ENCODE data around the gene ADCY7. TPM values are rescaled to one million over a fixed set of nuclear protein-coding genes. Genes with fewer than 3 reads are reported as not detected.

The ADCY7 gene
- total and polyA plus RNA-seq, 9 of the 15 experiments (the other 6 are each of a cell fraction or from before 2014, with no cell fraction given): 2.3 to 108 (median 28.6) TPM

DNA sequence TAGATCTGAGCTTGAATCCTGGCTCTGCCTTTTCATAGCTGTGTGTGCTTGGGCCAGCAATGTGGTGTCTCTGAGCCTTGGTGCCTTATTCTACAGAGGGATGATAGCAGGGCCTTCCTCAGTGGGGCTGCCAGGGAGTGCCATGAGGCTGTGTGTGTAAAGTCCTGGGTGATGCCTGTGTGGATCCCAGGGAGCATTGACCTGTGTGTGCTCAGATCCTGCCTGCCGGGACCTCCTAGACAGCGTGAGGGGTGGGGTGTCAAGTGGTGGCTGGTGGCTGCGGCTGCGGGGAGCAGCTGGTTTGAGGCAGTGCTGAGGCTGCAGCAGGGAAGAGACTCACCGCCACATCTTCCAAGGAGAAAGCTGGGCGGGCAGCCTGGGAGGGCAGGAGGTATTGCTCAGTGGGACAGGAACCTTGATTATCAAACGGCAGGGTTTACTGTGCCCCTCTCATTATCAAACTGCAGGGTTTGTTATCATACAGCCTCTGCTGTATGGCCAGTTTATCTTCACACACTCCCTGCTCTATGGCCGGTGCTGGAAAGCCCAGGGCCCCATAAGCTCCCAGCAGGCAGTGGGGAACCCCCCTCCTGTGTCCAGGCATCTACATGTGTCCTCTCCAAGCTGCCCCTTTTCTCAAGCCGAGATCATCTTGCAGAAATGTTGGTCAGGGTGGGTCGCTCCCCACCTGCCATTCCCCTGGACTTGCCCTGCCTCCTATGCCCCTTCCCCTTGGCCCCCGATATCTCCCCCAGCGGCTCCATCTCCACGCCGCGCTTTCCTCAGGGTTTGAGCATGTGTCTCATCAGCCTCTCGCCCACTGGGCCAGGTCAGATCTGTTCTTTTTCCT, 3.1 kb upstream of the ADCY7 start (continued):
- TF ChIP-seq PHF21A (IDR thresholded peaks at IDR 0.05; ENCODE audit: borderline replicate concordance, low read depth): peak; percentile 11; the same call in 1 of the 2 replicates
- TF ChIP-seq TEAD1 (CRISPR knock-in tag; IDR thresholded peaks at IDR 0.05): peak in 1 of 2 experiments; percentile 59; a peak in 1 of 4 replicates
- TF ChIP-seq, protein P1, sequence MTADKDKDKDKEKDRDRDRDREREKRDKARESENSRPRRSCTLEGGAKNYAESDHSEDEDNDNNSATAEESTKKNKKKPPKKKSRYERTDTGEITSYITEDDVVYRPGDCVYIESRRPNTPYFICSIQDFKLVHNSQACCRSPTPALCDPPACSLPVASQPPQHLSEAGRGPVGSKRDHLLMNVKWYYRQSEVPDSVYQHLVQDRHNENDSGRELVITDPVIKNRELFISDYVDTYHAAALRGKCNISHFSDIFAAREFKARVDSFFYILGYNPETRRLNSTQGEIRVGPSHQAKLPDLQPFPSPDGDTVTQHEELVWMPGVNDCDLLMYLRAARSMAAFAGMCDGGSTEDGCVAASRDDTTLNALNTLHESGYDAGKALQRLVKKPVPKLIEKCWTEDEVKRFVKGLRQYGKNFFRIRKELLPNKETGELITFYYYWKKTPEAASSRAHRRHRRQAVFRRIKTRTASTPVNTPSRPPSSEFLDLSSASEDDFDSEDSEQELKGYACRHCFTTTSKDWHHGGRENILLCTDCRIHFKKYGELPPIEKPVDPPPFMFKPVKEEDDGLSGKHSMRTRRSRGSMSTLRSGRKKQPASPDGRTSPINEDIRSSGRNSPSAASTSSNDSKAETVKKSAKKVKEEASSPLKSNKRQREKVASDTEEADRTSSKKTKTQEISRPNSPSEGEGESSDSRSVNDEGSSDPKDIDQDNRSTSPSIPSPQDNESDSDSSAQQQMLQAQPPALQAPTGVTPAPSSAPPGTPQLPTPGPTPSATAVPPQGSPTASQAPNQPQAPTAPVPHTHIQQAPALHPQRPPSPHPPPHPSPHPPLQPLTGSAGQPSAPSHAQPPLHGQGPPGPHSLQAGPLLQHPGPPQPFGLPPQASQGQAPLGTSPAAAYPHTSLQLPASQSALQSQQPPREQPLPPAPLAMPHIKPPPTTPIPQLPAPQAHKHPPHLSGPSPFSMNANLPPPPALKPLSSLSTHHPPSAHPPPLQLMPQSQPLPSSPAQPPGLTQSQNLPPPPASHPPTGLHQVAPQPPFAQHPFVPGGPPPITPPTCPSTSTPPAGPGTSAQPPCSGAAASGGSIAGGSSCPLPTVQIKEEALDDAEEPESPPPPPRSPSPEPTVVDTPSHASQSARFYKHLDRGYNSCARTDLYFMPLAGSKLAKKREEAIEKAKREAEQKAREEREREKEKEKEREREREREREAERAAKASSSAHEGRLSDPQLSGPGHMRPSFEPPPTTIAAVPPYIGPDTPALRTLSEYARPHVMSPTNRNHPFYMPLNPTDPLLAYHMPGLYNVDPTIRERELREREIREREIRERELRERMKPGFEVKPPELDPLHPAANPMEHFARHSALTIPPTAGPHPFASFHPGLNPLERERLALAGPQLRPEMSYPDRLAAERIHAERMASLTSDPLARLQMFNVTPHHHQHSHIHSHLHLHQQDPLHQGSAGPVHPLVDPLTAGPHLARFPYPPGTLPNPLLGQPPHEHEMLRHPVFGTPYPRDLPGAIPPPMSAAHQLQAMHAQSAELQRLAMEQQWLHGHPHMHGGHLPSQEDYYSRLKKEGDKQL (CRISPR knock-in tag; IDR thresholded peaks at IDR 0.05; ENCODE audit: borderline replicate concordance): no peak
- TF ChIP-seq, protein P2, sequence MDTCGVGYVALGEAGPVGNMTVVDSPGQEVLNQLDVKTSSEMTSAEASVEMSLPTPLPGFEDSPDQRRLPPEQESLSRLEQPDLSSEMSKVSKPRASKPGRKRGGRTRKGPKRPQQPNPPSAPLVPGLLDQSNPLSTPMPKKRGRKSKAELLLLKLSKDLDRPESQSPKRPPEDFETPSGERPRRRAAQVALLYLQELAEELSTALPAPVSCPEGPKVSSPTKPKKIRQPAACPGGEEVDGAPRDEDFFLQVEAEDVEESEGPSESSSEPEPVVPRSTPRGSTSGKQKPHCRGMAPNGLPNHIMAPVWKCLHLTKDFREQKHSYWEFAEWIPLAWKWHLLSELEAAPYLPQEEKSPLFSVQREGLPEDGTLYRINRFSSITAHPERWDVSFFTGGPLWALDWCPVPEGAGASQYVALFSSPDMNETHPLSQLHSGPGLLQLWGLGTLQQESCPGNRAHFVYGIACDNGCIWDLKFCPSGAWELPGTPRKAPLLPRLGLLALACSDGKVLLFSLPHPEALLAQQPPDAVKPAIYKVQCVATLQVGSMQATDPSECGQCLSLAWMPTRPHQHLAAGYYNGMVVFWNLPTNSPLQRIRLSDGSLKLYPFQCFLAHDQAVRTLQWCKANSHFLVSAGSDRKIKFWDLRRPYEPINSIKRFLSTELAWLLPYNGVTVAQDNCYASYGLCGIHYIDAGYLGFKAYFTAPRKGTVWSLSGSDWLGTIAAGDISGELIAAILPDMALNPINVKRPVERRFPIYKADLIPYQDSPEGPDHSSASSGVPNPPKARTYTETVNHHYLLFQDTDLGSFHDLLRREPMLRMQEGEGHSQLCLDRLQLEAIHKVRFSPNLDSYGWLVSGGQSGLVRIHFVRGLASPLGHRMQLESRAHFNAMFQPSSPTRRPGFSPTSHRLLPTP (IDR thresholded peaks at IDR 0.05; ENCODE audit: borderline replicate concordance, extremely low read depth, insufficient read length): no peak
- TF ChIP-seq MECOM (CRISPR knock-in tag; IDR thresholded peaks at IDR 0.05): no peak
- TF ChIP-seq MYBL2 (IDR thresholded peaks at IDR 0.05; ENCODE audit: low read depth): no peak
- no peak for TF ChIP-seq MYBL2 (CRISPR knock-in tag; IDR thresholded peaks at IDR 0.05; ENCODE audit: borderline replicate concordance)
- TF ChIP-seq NEUROD1 (IDR thresholded peaks at IDR 0.05; ENCODE audit: borderline replicate concordance, low read depth, low read length, partially characterized antibody): peak; percentile 33
- TF ChIP-seq SRSF3 (IDR thresholded peaks at IDR 0.05; ENCODE audit: insufficient read depth, low read length): no peak
- TF ChIP-seq, protein P3, sequence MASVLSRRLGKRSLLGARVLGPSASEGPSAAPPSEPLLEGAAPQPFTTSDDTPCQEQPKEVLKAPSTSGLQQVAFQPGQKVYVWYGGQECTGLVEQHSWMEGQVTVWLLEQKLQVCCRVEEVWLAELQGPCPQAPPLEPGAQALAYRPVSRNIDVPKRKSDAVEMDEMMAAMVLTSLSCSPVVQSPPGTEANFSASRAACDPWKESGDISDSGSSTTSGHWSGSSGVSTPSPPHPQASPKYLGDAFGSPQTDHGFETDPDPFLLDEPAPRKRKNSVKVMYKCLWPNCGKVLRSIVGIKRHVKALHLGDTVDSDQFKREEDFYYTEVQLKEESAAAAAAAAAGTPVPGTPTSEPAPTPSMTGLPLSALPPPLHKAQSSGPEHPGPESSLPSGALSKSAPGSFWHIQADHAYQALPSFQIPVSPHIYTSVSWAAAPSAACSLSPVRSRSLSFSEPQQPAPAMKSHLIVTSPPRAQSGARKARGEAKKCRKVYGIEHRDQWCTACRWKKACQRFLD (CRISPR knock-in tag; IDR thresholded peaks at IDR 0.05): peak; percentile 30; the same call in 1 of the 2 replicates
- TF ChIP-seq, protein P4, sequence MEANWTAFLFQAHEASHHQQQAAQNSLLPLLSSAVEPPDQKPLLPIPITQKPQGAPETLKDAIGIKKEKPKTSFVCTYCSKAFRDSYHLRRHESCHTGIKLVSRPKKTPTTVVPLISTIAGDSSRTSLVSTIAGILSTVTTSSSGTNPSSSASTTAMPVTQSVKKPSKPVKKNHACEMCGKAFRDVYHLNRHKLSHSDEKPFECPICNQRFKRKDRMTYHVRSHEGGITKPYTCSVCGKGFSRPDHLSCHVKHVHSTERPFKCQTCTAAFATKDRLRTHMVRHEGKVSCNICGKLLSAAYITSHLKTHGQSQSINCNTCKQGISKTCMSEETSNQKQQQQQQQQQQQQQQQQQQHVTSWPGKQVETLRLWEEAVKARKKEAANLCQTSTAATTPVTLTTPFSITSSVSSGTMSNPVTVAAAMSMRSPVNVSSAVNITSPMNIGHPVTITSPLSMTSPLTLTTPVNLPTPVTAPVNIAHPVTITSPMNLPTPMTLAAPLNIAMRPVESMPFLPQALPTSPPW (CRISPR knock-in tag; IDR thresholded peaks at IDR 0.05): peak; percentile 72
- TF ChIP-seq NELFE (IDR thresholded peaks at IDR 0.05; ENCODE audit: insufficient read depth, insufficient read length): no peak
- TF ChIP-seq ZBTB1 (CRISPR knock-in tag; IDR thresholded peaks at IDR 0.05; ENCODE audit: borderline replicate concordance, low read depth): no peak
- no peak for TF ChIP-seq SRSF1 (IDR thresholded peaks at IDR 0.05; ENCODE audit: low read depth, low read length)
